MM.1S (cell line): ENCODE results near the gene CCL17.

Experiments
- CTCF ChIP-seq: fragments of 300-600 bp; sonication (generic); IDR thresholded peaks from 2 replicates; pipeline ENCODE4 v1.5.1; 2016; ENCODE audit warnings: antibody characterized with exemption, low read length, mixed read lengths
- EZH2 ChIP-seq: fragments of 300-600 bp; sonication (generic); optimal IDR thresholded peaks from 2 replicates; pipeline ENCODE3; 2017; ENCODE audit warnings: low read depth, mild to moderate bottlenecking, antibody characterized with exemption, low read length, mixed read lengths

DNA sequence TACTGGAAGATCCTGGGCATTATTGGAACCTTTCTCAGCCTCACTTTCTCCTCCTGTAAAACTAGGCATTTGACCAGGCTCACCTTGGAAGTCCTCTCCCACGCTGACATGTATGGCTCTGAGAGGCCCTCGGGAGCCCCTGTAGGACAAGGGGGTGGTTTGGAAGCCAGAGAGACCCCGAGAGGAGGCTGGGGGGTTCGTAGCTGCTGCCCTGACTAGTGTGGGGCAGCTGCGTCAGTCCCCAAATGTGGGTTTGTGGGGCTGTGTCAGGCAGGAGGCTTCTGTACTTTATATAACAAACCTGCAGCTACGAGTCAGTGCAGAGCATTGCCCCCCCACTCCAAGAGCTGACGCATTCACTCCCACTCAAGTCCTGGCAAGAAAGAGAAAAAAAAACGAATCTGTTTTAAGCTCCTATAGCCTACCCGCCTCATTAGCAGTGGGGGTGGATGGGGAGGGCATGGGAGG is 30.5 kb upstream of the CCL17 start:
- no peak for TF ChIP-seq CTCF
- no peak for TF ChIP-seq EZH2
